HCT116 (cell line): Measurements from ENCODE around the gene STK39. TPM values are rescaled to one million over a fixed set of nuclear protein-coding genes. Genes with fewer than 3 reads are reported as not detected.

ENCODE experiments used
- ATAC-seq: fragments of 200-7000 bp; cut with Tn5 transposase; 2 replicates; pipeline ENCODE4 v1.9.1; 2020; ENCODE audit warnings: mild to moderate bottlenecking, moderate library complexity
- BruUV-seq: library from RNA; stranded (reverse); fragments of 400-500 nt; replicated peaks from 2 replicates; lab custom pipeline; 2021; lab: Mats Ljungman, UMichigan
- CTCF ChIA-PET: fragments of 300-600 bp; sonication (Branson Sonifier 250); formaldehyde crosslinking; loops from one replicate; lab custom pipeline; 2021; ENCODE audit warnings: antibody characterized with exemption; lab: Charles Lee
- POLR2A ChIA-PET: fragments of 300-600, 350-600 bp; sonication (Branson Sonifier 250); formaldehyde crosslinking; loops from one replicate; lab custom pipeline; 2021; ENCODE audit warnings: antibody characterized with exemption; lab: Charles Lee
- RAD21 ChIA-PET, 2 experiments: fragments of 300-600 bp; sonication (Branson Sonifier 250); formaldehyde crosslinking; loops; one replicate each; lab custom pipeline; 2023; ENCODE audit warnings: low total read pairs in 2 of 2; ENCODE audit not compliant: uncharacterized antibody in 2 of 2, unreplicated experiment in 2 of 2, low non-redundant PET in 1 of 2; lab: Charles Lee
- DNase-seq: peaks from one replicate; pipeline ENCODE4 v3.0.0-alpha.2; 2010; ENCODE audit warnings: low read depth, low spot score
- H2AFZ ChIP-seq: fragments of 200-600 bp; shearing (Covaris generic), sonication (generic); 2 replicates; pipeline ENCODE4 v1.6.1; 2017; ENCODE audit warnings: low read depth, mixed run types, mixed read lengths, antibody characterized with exemption, low read length; ENCODE audit not compliant: poor library complexity, severe bottlenecking
- H3K27ac ChIP-seq: 2 replicates; pipeline ENCODE4 v1.5.1; 2012; ENCODE audit warnings: low read depth, low read length
- H3K27me3 ChIP-seq: fragments of 200-600 bp; sonication (generic); 2 replicates; pipeline ENCODE4 v1.6.1; 2016; ENCODE audit warnings: mixed run types, low read length, mixed read lengths; ENCODE audit not compliant: insufficient read depth
- H3K36me3 ChIP-seq, 2 experiments: fragments of 200-500 bp in 1 of 2; fragments of 200-600 bp in 1 of 2; sonication (Bioruptor generic) in 1 of 2; sonication (generic) in 1 of 2; 2 replicates each; pipeline versions ENCODE4 v1.5.1 to v1.6.1; 2014 to 2016; ENCODE audit warnings: low read length in 2 of 2, inconsistent platforms in 1 of 2, mixed read lengths in 1 of 2, mixed run types in 1 of 2; ENCODE audit not compliant: insufficient read depth in 2 of 2, control insufficient read depth in 1 of 2
- H3K4me1 ChIP-seq, 2 experiments: fragments of 200-600 bp in 1 of 2; sonication (generic) in 1 of 2; 2 replicates each; pipeline versions ENCODE4 v1.5.1 to v1.6.1; 2012 to 2017; ENCODE audit warnings: low read length in 2 of 2, inconsistent platforms in 1 of 2, mild to moderate bottlenecking in 1 of 2, mixed read lengths in 1 of 2, mixed run types in 1 of 2, moderate library complexity in 1 of 2; ENCODE audit not compliant: insufficient read depth in 2 of 2, control insufficient read depth in 1 of 2
- H3K4me2 ChIP-seq: fragments of 200-600 bp; sonication (generic); 2 replicates; pipeline ENCODE4 v1.6.1; 2017; ENCODE audit warnings: mixed run types, low read length, mixed read lengths
- H3K4me3 ChIP-seq, 2 experiments: fragments of 200-600 bp in 1 of 2; sonication (generic) in 1 of 2; replicated peaks in 1 of 2; 2 replicates each; pipeline ENCODE4 v1.5.1; 2011 to 2016; ENCODE audit warnings: low read length in 2 of 2, control low read depth in 1 of 2, low read depth in 1 of 2, mild to moderate bottlenecking in 1 of 2, mixed read lengths in 1 of 2, mixed run types in 1 of 2
- H3K79me2 ChIP-seq: fragments of 200-600 bp; sonication (generic); 2 replicates; pipeline ENCODE4 v1.6.1; 2017; ENCODE audit warnings: mild to moderate bottlenecking, mixed run types, low read length, moderate library complexity, mixed read lengths; ENCODE audit not compliant: insufficient read depth
- H3K9ac ChIP-seq: fragments of 200-600 bp; sonication (generic); 2 replicates; pipeline ENCODE4 v1.6.1; 2016; ENCODE audit warnings: low read length, mixed read lengths
- H3K9me2 ChIP-seq: fragments of 200-600 bp; sonication (generic), shearing (Covaris generic); 2 replicates; pipeline ENCODE4 v1.6.1; 2017; ENCODE audit warnings: mixed run types, mild to moderate bottlenecking, moderate library complexity; ENCODE audit not compliant: insufficient read depth
- H3K9me3 ChIP-seq, 2 experiments: fragments of 200-500 bp in 1 of 2; fragments of 200-600 bp in 1 of 2; sonication (Bioruptor generic) in 1 of 2; sonication (generic) in 1 of 2; 2 replicates each; pipeline ENCODE4 v1.6.1; 2014 to 2017; ENCODE audit warnings: low read length in 2 of 2, mixed read lengths in 2 of 2, inconsistent platforms in 1 of 2, low read depth in 1 of 2, mild to moderate bottlenecking in 1 of 2, mixed run types in 1 of 2, moderate library complexity in 1 of 2; ENCODE audit not compliant: control insufficient read depth in 1 of 2, insufficient read depth in 1 of 2
- H4K20me1 ChIP-seq: fragments of 200-600 bp; sonication (generic), shearing (Covaris generic); 2 replicates; pipeline ENCODE4 v1.6.1; 2017; ENCODE audit warnings: mixed run types, mild to moderate bottlenecking, moderate library complexity; ENCODE audit not compliant: insufficient read depth
- CBX3 ChIP-seq: IDR thresholded peaks from 2 replicates; pipeline ENCODE4 v1.6.1; 2012; ENCODE audit warnings: low read depth
- CEBPB ChIP-seq: IDR thresholded peaks from 2 replicates; pipeline ENCODE4 v1.6.1; 2012; ENCODE audit warnings: low read depth
- ELF1 ChIP-seq: IDR thresholded peaks from 2 replicates; pipeline ENCODE4 v1.6.1; 2012; ENCODE audit warnings: low read depth, borderline replicate concordance
- EZH2 ChIP-seq: fragments of 200-600 bp; sonication (generic); IDR thresholded peaks from 2 replicates; pipeline ENCODE4 v1.6.1; 2017; ENCODE audit warnings: antibody characterized with exemption, mixed run types
- FOSL1 ChIP-seq: IDR thresholded peaks from 2 replicates; pipeline ENCODE4 v1.6.1; 2012; ENCODE audit warnings: low read depth
- RAD21 ChIP-seq: IDR thresholded peaks from 2 replicates; pipeline ENCODE4 v1.6.1; 2012; ENCODE audit warnings: low read depth, mild to moderate bottlenecking
- SRF ChIP-seq: IDR thresholded peaks from 2 replicates; pipeline ENCODE4 v1.6.1; 2012; ENCODE audit warnings: low read depth
- YY1 ChIP-seq: IDR thresholded peaks from 2 replicates; pipeline ENCODE4 v1.6.1; 2011; ENCODE audit warnings: low read length, low read depth, moderate library complexity, mild to moderate bottlenecking; ENCODE audit not compliant: insufficient replicate concordance; ENCODE audit errors: extremely low read depth
- intact Hi-C: fragments of 100-400 bp; cut with micrococcal nuclease; formaldehyde crosslinking; loops from 2 replicates; pipeline ENCODE4 v1.10.0; 2022
- total RNA-seq: library from RNA; stranded (reverse); gene quantifications from one replicate; pipeline ENCODE4 v1.2.1, GENCODE V29; 2021; ENCODE audit not compliant: unreplicated experiment
- TF ChIP-seq, protein P1 (sequence below), 3 experiments: fragments of 200-600 bp in 1 of 3; sonication (generic) in 1 of 3; IDR thresholded peaks in 2 of 3; conservative IDR thresholded peaks in 1 of 3; 2 replicates each; pipeline ENCODE4 v1.5.1; 2012 to 2017; ENCODE audit warnings: low read depth in 2 of 3, low read length in 2 of 3, antibody characterized with exemption in 1 of 3, borderline replicate concordance in 1 of 3, control low read depth in 1 of 3, mild to moderate bottlenecking in 1 of 3, mixed read lengths in 1 of 3, mixed run types in 1 of 3, moderate library complexity in 1 of 3; ENCODE audit not compliant: insufficient read depth in 1 of 3
- TF ChIP-seq, protein P2 (sequence below): IDR thresholded peaks from 2 replicates; pipeline ENCODE4 v1.6.1; 2012; ENCODE audit warnings: low read depth
- TF ChIP-seq, protein P3 (sequence below): IDR thresholded peaks from 2 replicates; pipeline ENCODE4 v1.6.1; 2012

Gene STK39
- total RNA-seq, 1 experiment from 2014 or later = 118 TPM

DNA sequence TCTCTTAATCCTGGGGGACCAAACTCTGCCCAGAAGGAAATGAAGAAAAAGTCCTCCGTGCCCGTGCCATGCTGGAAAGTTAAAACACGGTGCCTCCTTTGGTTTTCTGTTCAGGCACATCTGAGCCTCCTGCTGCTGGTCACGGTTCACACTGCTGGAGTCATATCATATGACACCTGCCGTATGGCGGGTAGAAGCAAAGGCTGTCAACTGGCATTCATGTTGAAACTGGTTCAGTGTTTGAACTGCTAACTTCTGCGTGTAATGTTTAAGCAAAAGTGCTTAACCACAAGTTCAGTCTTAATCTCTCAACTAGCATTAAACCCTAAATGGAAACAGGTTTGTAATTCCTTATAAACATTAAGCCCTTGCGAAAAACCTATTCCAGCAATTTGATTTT, 3.1 kb downstream of the STK39 start:
- H2AFZ ChIP-seq = no peak overlapping the region
- no peaks in the 10 kb centered on the region for H3K9me2 ChIP-seq
- ATAC-seq = no peak
- H3K79me2 ChIP-seq = peaks cover 79% of the 10 kb centered on the region
- no peaks in the 10 kb centered on the region for H3K27me3 ChIP-seq
- ChIA-PET RAD21 (no interaction called here), CTCF (no interaction called here), POLR2A (no interaction called here)
- intact Hi-C loops = no loop called here
- no peaks in the 10 kb centered on the region for H4K20me1 ChIP-seq
- DNase-seq = no peak
- H3K4me3 ChIP-seq = no peak overlapping the region
- H3K9me3 ChIP-seq = no peaks in the 10 kb centered on the region
- H3K27ac ChIP-seq = no peak overlapping the region
- H3K36me3 ChIP-seq = peaks cover 0 to 21% of the 10 kb centered on the region in 2 experiments; a peak in 1 of 4 replicates
- H3K9ac ChIP-seq = no peak overlapping the region
- peaks cover 39 to 74% of the 10 kb centered on the region in 2 experiments for H3K4me1 ChIP-seq
- BruUV-seq = TSS peak; percentile 40
- H3K4me2 ChIP-seq = peak overlapping the region; percentile 77
- no peak for TF ChIP-seq SRF
- no peak for TF ChIP-seq YY1
- TF ChIP-seq CBX3 = no peak
- TF ChIP-seq, protein P1, sequence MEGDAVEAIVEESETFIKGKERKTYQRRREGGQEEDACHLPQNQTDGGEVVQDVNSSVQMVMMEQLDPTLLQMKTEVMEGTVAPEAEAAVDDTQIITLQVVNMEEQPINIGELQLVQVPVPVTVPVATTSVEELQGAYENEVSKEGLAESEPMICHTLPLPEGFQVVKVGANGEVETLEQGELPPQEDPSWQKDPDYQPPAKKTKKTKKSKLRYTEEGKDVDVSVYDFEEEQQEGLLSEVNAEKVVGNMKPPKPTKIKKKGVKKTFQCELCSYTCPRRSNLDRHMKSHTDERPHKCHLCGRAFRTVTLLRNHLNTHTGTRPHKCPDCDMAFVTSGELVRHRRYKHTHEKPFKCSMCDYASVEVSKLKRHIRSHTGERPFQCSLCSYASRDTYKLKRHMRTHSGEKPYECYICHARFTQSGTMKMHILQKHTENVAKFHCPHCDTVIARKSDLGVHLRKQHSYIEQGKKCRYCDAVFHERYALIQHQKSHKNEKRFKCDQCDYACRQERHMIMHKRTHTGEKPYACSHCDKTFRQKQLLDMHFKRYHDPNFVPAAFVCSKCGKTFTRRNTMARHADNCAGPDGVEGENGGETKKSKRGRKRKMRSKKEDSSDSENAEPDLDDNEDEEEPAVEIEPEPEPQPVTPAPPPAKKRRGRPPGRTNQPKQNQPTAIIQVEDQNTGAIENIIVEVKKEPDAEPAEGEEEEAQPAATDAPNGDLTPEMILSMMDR (IDR thresholded peaks at IDR 0.05 in 2 of 3, conservative IDR thresholded peaks at IDR 0.05 in 1 of 3; ENCODE audit: borderline replicate concordance in 1 of 3, insufficient read depth in 1 of 3, low read depth in 2 of 3, low read length in 2 of 3) = no peak
- no peak for TF ChIP-seq ELF1

DNA sequence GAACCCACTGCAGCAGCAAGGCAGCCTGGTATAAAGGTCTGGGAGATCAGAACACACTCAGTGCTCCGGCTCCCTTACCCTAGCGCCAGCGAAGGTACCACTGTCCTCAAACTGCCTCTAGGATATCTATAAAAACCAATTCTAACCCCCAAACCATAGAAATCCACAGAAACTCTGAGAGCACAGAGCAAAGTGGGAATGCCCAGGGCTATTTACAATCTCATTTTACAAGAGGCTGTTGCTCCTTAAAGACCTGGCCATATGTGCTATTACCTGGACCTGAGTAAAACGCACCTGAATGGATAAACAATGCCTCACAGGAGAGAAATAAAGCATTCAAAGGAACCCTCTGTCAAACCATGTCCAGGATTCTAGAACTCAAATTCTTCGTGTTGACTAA, 4.3 kb downstream of the STK39 start:
- DNase-seq (no peak), ATAC-seq (no peak)
- no peak overlapping the region for H2AFZ ChIP-seq
- H3K27ac ChIP-seq = no peak overlapping the region
- H3K9ac ChIP-seq = no peak overlapping the region
- no peaks in the 10 kb centered on the region for H3K27me3 ChIP-seq
- no peaks in the 10 kb centered on the region for H3K9me2 ChIP-seq
- peaks cover 92% of the 10 kb centered on the region for H3K79me2 ChIP-seq
- peaks cover 0 to 21% of the 10 kb centered on the region in 2 experiments; a peak in 1 of 4 replicates for H3K36me3 ChIP-seq
- ChIA-PET RAD21 (no interaction called here), POLR2A (no interaction called here), CTCF (no interaction called here)
- no TSS peak for BruUV-seq
- no peaks in the 10 kb centered on the region for H4K20me1 ChIP-seq
- H3K4me2 ChIP-seq = peak overlapping the region; percentile 77; the same call in 1 of the 2 replicates
- H3K9me3 ChIP-seq = no peaks in the 10 kb centered on the region
- TF ChIP-seq, protein P2, sequence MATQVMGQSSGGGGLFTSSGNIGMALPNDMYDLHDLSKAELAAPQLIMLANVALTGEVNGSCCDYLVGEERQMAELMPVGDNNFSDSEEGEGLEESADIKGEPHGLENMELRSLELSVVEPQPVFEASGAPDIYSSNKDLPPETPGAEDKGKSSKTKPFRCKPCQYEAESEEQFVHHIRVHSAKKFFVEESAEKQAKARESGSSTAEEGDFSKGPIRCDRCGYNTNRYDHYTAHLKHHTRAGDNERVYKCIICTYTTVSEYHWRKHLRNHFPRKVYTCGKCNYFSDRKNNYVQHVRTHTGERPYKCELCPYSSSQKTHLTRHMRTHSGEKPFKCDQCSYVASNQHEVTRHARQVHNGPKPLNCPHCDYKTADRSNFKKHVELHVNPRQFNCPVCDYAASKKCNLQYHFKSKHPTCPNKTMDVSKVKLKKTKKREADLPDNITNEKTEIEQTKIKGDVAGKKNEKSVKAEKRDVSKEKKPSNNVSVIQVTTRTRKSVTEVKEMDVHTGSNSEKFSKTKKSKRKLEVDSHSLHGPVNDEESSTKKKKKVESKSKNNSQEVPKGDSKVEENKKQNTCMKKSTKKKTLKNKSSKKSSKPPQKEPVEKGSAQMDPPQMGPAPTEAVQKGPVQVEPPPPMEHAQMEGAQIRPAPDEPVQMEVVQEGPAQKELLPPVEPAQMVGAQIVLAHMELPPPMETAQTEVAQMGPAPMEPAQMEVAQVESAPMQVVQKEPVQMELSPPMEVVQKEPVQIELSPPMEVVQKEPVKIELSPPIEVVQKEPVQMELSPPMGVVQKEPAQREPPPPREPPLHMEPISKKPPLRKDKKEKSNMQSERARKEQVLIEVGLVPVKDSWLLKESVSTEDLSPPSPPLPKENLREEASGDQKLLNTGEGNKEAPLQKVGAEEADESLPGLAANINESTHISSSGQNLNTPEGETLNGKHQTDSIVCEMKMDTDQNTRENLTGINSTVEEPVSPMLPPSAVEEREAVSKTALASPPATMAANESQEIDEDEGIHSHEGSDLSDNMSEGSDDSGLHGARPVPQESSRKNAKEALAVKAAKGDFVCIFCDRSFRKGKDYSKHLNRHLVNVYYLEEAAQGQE = no peak
- TF ChIP-seq ELF1 (no peak), RAD21 (no peak), FOSL1 (no peak), EZH2 (no peak), CBX3 (no peak), CEBPB (no peak)
- TF ChIP-seq, protein P3, sequence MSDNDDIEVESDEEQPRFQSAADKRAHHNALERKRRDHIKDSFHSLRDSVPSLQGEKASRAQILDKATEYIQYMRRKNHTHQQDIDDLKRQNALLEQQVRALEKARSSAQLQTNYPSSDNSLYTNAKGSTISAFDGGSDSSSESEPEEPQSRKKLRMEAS = no peak
- H3K4me3 ChIP-seq = no peak overlapping the region
- intact Hi-C loops = no loop called here
- peaks cover 27 to 66% of the 10 kb centered on the region in 2 experiments for H3K4me1 ChIP-seq
